SK-N-SH (cell line): ENCODE measurements around the gene WTAP. TPM values are rescaled to one million over a fixed set of nuclear protein-coding genes. Genes with fewer than 3 reads are reported as not detected.
A peak's percentile ranks its signal among the peaks of the same experiment; 100 is the strongest.
"Not testable (repeated sequence)": the region's sequence is repeated elsewhere in the genome, so short reads cannot be mapped to it uniquely, and the experiment has no call there.

Experiments
- CTCF ChIA-PET: fragments of 300-600, 350-600 bp; formaldehyde crosslinking; extraction: SDS; loops from one replicate; lab custom pipeline; 2021; lab: Yijun Ruan, JAX
- POLR2A ChIA-PET: fragments of 350-600 bp; sonication (Branson Sonifier 250); formaldehyde crosslinking; extraction: SDS; loops from one replicate; lab custom pipeline; 2020; ENCODE audit warnings: antibody characterized with exemption, inconsistent platforms; lab: Yijun Ruan, JAX
- DNase-seq: peaks from one replicate; pipeline ENCODE4 v3.0.0; 2012
- H2AFZ ChIP-seq: fragments of 200-600 bp; sonication (generic); 2 replicates; pipeline ENCODE4 v1.8.1; 2016; ENCODE audit warnings: antibody characterized with exemption, mild to moderate bottlenecking, low read depth
- H3F3A ChIP-seq: fragments of 200-600 bp; sonication (generic); replicated peaks from 2 replicates; pipeline ENCODE3; 2016; ENCODE audit warnings: antibody characterized with exemption, mild to moderate bottlenecking; ENCODE audit not compliant: insufficient read depth
- H3K27ac ChIP-seq, 2 experiments: fragments of 200-500 bp in 1 of 2; fragments of 200-600 bp in 1 of 2; sonication (Bioruptor generic) in 1 of 2; sonication (generic), shearing (Covaris generic) in 1 of 2; 2 replicates each; pipeline versions ENCODE4 v1.5.1 to v1.6.1; 2014 to 2016; ENCODE audit warnings: low read depth in 2 of 2, inconsistent platforms in 1 of 2, low read length in 1 of 2, mild to moderate bottlenecking in 1 of 2, mixed read lengths in 1 of 2
- H3K27me3 ChIP-seq: fragments of 200-600 bp; sonication (generic), shearing (Covaris generic); 2 replicates; pipeline ENCODE4 v1.6.1; 2016; ENCODE audit warnings: mixed run types; ENCODE audit not compliant: insufficient read depth
- H3K36me3 ChIP-seq, 2 experiments: fragments of 200-500 bp in 1 of 2; fragments of 200-600 bp in 1 of 2; sonication (Bioruptor generic) in 1 of 2; sonication (generic) in 1 of 2; replicated peaks in 1 of 2; 2 replicates each; pipeline versions ENCODE3 to v1.5.1; 2014 to 2016; ENCODE audit warnings: low read length in 1 of 2, mild to moderate bottlenecking in 1 of 2; ENCODE audit not compliant: insufficient read depth in 2 of 2, control insufficient read depth in 1 of 2
- H3K4me1 ChIP-seq, 2 experiments: fragments of 200-500 bp in 1 of 2; fragments of 200-600 bp in 1 of 2; sonication (Bioruptor generic) in 1 of 2; sonication (generic), shearing (Covaris generic) in 1 of 2; 2 replicates each; pipeline versions ENCODE4 v1.5.1 to v1.6.1; 2014 to 2016; ENCODE audit warnings: low read depth in 1 of 2, low read length in 1 of 2, mixed run types in 1 of 2; ENCODE audit not compliant: insufficient read depth in 2 of 2, control insufficient read depth in 1 of 2
- H3K4me2 ChIP-seq: fragments of 200-600 bp; sonication (generic), shearing (Covaris generic); 2 replicates; pipeline ENCODE4 v1.6.1; 2017; ENCODE audit warnings: mixed run types
- H3K4me3 ChIP-seq, 2 experiments: fragments of 200-500 bp in 1 of 2; fragments of 200-600 bp in 1 of 2; sonication (Bioruptor generic) in 1 of 2; sonication (generic), shearing (Covaris generic) in 1 of 2; 2 replicates each; pipeline versions ENCODE4 v1.5.1 to v1.8.1; 2014 to 2016; ENCODE audit warnings: low read depth in 2 of 2, inconsistent platforms in 1 of 2, low read length in 1 of 2, mild to moderate bottlenecking in 1 of 2, mixed read lengths in 1 of 2, moderate library complexity in 1 of 2
- H3K79me2 ChIP-seq: fragments of 200-600 bp; sonication (generic); 2 replicates; pipeline ENCODE4 v1.8.1; 2017; ENCODE audit warnings: mild to moderate bottlenecking; ENCODE audit not compliant: insufficient read depth
- H3K9ac ChIP-seq: fragments of 200-600 bp; sonication (generic); 2 replicates; pipeline ENCODE4 v1.6.1; 2017; ENCODE audit warnings: mixed run types
- H3K9me2 ChIP-seq: fragments of 200-600 bp; sonication (generic); 2 replicates; pipeline ENCODE4 v1.6.1; 2017; ENCODE audit warnings: mixed run types
- H3K9me3 ChIP-seq: fragments of 200-600 bp; sonication (generic); 2 replicates; pipeline ENCODE4 v1.6.1; 2017; ENCODE audit warnings: mixed run types, mild to moderate bottlenecking, moderate library complexity
- H4K20me1 ChIP-seq: fragments of 200-600 bp; sonication (generic); 2 replicates; pipeline ENCODE4 v1.6.1; 2017; ENCODE audit warnings: mild to moderate bottlenecking, mixed run types; ENCODE audit not compliant: insufficient read depth
- CHD2 ChIP-seq: fragments of 150-350 bp; IDR thresholded peaks from 2 replicates; pipeline ENCODE4 v1.6.1; 2018; ENCODE audit warnings: low read length; ENCODE audit not compliant: partially characterized antibody
- ELF1 ChIP-seq: IDR thresholded peaks from 2 replicates; pipeline ENCODE4 v1.4.0; 2012
- GABPA ChIP-seq: IDR thresholded peaks from 2 replicates; pipeline ENCODE4 v1.4.0; 2012; ENCODE audit warnings: low read depth, mild to moderate bottlenecking
- GATA2 ChIP-seq: sonication (generic); formaldehyde crosslinking; IDR thresholded peaks from 2 replicates; pipeline ENCODE4 v1.5.0; 2020; ENCODE audit warnings: mild to moderate bottlenecking, missing genetic modification reagents
- JUND ChIP-seq: IDR thresholded peaks from 2 replicates; pipeline ENCODE4 v1.4.0; 2012
- MEF2A ChIP-seq: IDR thresholded peaks from 2 replicates; pipeline ENCODE4 v1.4.0; 2012; ENCODE audit warnings: low read depth, borderline replicate concordance
- RAD21 ChIP-seq: IDR thresholded peaks from 2 replicates; pipeline ENCODE4 v1.6.1; 2012; ENCODE audit warnings: mild to moderate bottlenecking, low read length
- SIN3A ChIP-seq: IDR thresholded peaks from 2 replicates; pipeline ENCODE4 v1.6.1; 2012; ENCODE audit warnings: low read depth, mild to moderate bottlenecking, low read length, moderate library complexity, borderline replicate concordance
- SMC3 ChIP-seq: IDR thresholded peaks from 2 replicates; pipeline ENCODE4 v1.6.1; 2012; ENCODE audit warnings: low read depth, low read length, improper control_type of control experiment
- TCF12 ChIP-seq: IDR thresholded peaks from 2 replicates; pipeline ENCODE4 v1.4.0; 2012
- WGBS: methylation state at CpG from one replicate; pipeline ENCODE4 v1.1.6; 2017; ENCODE audit warnings: low lambda C conversion rate; 5-methylcytosine and 5-hydroxymethylcytosine counted together
- polyA plus RNA-seq, 3 experiments: library from polyadenylated mRNA; depleted of rRNA; stranded (reverse); fragments of >200 nt; gene quantifications; 2 replicates each; pipeline ENCODE4 v1.2.3, GENCODE V29; 2012

The WTAP gene
- polyA plus RNA-seq, 1 of the 3 experiments (the other 2 are of a cell fraction): 12.8 TPM

- WGBS: 84% methylated on average over 6 of the region's 6 CpGs
- no peak for DNase-seq
- no peak overlapping the region for H3K4me3 ChIP-seq
- H4K20me1 ChIP-seq: peaks cover 74% of the 10 kb centered on the region
- ChIA-PET CTCF (interaction anchor here (1.8 to 2.3 kb wide), 2 partner anchors 10 to 39 kb away, joined by 7 to 8 read pairs; no protein-coding TSS in a partner anchor), POLR2A (no interaction called here)
- no peak overlapping the region for H3K9ac ChIP-seq
- no peaks in the 10 kb centered on the region for H3K9me3 ChIP-seq
- TF ChIP-seq SIN3A (no peak), GABPA (no peak), JUND (no peak)
- H3K79me2 ChIP-seq: peaks cover 93% of the 10 kb centered on the region
- no peak overlapping the region for H3K27ac ChIP-seq
- H3K4me1 ChIP-seq: peaks cover 4 to 9% of the 10 kb centered on the region in 2 experiments; a peak in 3 of 4 replicates
- no peaks in the 10 kb centered on the region for H3F3A ChIP-seq
- no peaks in the 10 kb centered on the region for H3K9me2 ChIP-seq
- H3K4me2 ChIP-seq: peak overlapping the region; percentile 76; the same call in 1 of the 2 replicates
- no peaks in the 10 kb centered on the region for H3K27me3 ChIP-seq
- H2AFZ ChIP-seq: no peak overlapping the region
- peaks cover 0 to 2% of the 10 kb centered on the region in 2 experiments for H3K36me3 ChIP-seq
Observed at GRCh38 chr6:159730332-159730676, 3.0 kb downstream of the WTAP start.

GRCh38 chr6:159732550-159732949 is 5.2 kb downstream of the WTAP start:
- WGBS: 88% methylated on average over 12 of the region's 12 CpGs
- Histone ChIP-seq H3K4me1 (peaks cover 9 to 14% of the 10 kb centered on the region in 2 experiments; a peak in 3 of 4 replicates), H3K79me2 (peaks cover 100% of the 10 kb centered on the region), H3K36me3 (peaks cover 2 to 11% of the 10 kb centered on the region in 2 experiments), H4K20me1 (peaks cover 96% of the 10 kb centered on the region)
- H3F3A ChIP-seq, H2AFZ ChIP-seq, DNase-seq, H3K27me3 ChIP-seq, H3K9me3 ChIP-seq, H3K9ac ChIP-seq, POLR2A ChIA-PET, H3K4me2 ChIP-seq, H3K9me2 ChIP-seq, H3K27ac ChIP-seq, H3K4me3 ChIP-seq: not testable (repeated sequence)
- CTCF ChIA-PET: interaction anchor here (1.0 to 1.4 kb wide), 2 partner anchors 12 to 42 kb away, joined by 3 to 4 read pairs; no protein-coding TSS in a partner anchor

- Histone ChIP-seq H4K20me1 (peaks cover 99% of the 10 kb centered on the region), H3K4me1 (peaks cover 9 to 14% of the 10 kb centered on the region in 2 experiments; a peak in 3 of 4 replicates), H3K36me3 (peaks cover 6 to 20% of the 10 kb centered on the region in 2 experiments), H3K79me2 (peaks cover 100% of the 10 kb centered on the region)
- H3F3A ChIP-seq, H3K9me2 ChIP-seq, H3K9me3 ChIP-seq, H3K4me2 ChIP-seq, H2AFZ ChIP-seq, DNase-seq, H3K4me3 ChIP-seq, H3K27me3 ChIP-seq, H3K9ac ChIP-seq, POLR2A ChIA-PET, H3K27ac ChIP-seq: not testable (repeated sequence)
- CTCF ChIA-PET: interaction anchor here (1.4 kb wide), 1 partner anchor 13 kb away, joined by 4 read pairs; no protein-coding TSS in a partner anchor
- 97% methylated on average over 12 of the region's 12 CpGs for WGBS
Observed at GRCh38 chr6:159733395-159733794, 6.1 kb downstream of the WTAP start.

- CTCF ChIA-PET: no interaction called here
- DNase-seq: no peak
- H3K9me2 ChIP-seq: no peaks in the 10 kb centered on the region
- no peak overlapping the region for H3K4me2 ChIP-seq
- peaks cover 33 to 55% of the 10 kb centered on the region in 2 experiments for H3K36me3 ChIP-seq
- peaks cover 5% of the 10 kb centered on the region for H3F3A ChIP-seq
- no peaks in the 10 kb centered on the region for H3K27me3 ChIP-seq
- H4K20me1 ChIP-seq: peaks cover 74% of the 10 kb centered on the region
- H3K4me1 ChIP-seq: peaks cover 0 to 11% of the 10 kb centered on the region in 2 experiments; a peak in 2 of 4 replicates
- H3K9ac ChIP-seq: no peak overlapping the region
- H3K9me3 ChIP-seq: no peaks in the 10 kb centered on the region
- 86% methylated on average over 7 of the region's 7 CpGs for WGBS
- POLR2A ChIA-PET: no interaction called here
- no peak overlapping the region for H3K27ac ChIP-seq
- no peak overlapping the region for H2AFZ ChIP-seq
- no peak overlapping the region for H3K4me3 ChIP-seq
- H3K79me2 ChIP-seq: peaks cover 100% of the 10 kb centered on the region
- TF ChIP-seq GATA2 (CRISPR knock-in tag) (no peak), SMC3 (no peak), GABPA (no peak), RAD21 (no peak), TCF12 (no peak), MEF2A (no peak), ELF1 (no peak), CHD2 (no peak)
Observed at GRCh38 chr6:159736908-159737307, 9.6 kb downstream of the WTAP start.
